ENCODE results near the gene ARHGAP29.

DNA sequence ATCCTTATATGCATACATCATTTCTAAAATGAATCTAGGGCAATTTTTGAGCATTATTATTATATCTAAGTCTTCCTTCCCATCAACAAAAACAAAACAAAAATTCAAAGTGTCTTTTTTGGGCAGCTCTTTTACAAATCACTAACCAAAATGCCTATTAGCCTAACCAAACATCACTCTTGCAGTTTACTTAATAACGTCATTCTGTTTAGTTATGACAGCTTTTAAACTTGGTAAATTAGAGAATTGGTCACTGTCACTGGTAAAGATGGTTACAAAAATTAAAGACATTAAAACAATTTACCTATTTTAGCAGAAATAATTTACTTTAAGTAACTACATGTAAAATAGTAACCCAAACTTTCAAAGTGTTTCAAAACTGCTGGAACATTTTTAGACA is 2.8 kb downstream of the ARHGAP29 start:
- no peak for TF ChIP-seq EZH2 (IDR thresholded peaks at IDR 0.05; ENCODE audit: insufficient read depth, poor library complexity, severe bottlenecking)
- no peak for TF ChIP-seq EZH2phosphoT487 (IDR thresholded peaks at IDR 0.05; ENCODE audit: insufficient read depth, low read depth)
